ENCODE data around the gene PLAAT1. TPM values are rescaled to one million over a fixed set of nuclear protein-coding genes. Genes with fewer than 3 reads are reported as not detected.

The PLAAT1 gene
- polyA plus RNA-seq, 4 donors, result 3.1 to 4.8 (median 3.4) TPM

GRCh38 chr3:193250492-193250891, 9.5 kb downstream of the PLAAT1 start:
- no peak for DNase-seq (ENCODE audit: low read depth in 4 of 4, low spot score in 2 of 4)

- no peak for DNase-seq (ENCODE audit: low read depth in 4 of 4, low spot score in 2 of 4)
These were observed 13.1 kb downstream of the PLAAT1 start for GRCh38 chr3:193253986-193254660.

GRCh38 chr3:193261970-193262369, 20.9 kb downstream of the PLAAT1 start:
- DNase-seq (ENCODE audit: low read depth in 4 of 4, low spot score in 2 of 4), result no peak

GRCh38 chr3:193262707-193263106, 21.7 kb downstream of the PLAAT1 start:
- DNase-seq (ENCODE audit: low read depth in 4 of 4, low spot score in 2 of 4), result no peak

DNA sequence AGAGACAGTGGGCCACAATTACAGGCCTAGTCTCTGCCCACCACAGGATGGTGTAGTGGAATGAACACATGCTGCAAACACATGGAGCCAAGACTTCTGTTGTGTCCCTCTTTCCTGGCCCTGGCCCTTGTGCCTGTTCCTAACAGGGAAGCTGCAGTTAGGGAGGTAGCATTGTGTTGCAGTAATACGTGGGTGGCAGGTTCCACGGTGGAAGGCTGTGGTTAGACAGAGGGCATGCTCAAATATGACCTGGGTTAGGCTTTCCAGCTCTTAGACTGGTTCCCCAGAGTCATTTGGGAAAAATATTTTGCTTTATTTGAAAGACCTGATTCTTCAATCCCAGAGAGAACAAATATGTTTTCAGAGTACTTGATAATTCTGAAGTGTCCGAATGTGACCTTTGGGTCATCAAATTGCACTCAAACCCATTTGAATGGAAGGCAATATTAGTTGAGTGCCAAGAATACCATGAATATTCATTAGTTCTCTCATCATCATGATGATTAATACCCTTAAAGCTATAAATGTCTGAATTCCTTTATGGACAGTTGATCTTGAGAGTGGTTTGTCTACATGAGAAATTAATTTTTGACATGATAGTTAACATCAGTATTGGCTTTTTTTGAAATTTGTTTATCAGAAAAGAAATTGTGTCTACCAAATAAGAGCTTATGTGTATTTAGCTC, 28.5 kb downstream of the PLAAT1 start:
- DNase-seq (ENCODE audit: low read depth in 4 of 4, low spot score in 2 of 4), result no peak

- DNase-seq (ENCODE audit: low read depth in 4 of 4, low spot score in 2 of 4), result no peak
These were observed 29.4 kb downstream of the PLAAT1 start for GRCh38 chr3:193270451-193270850.

- no peak for DNase-seq (ENCODE audit: low read depth in 4 of 4, low spot score in 2 of 4)
These were observed 30.2 kb downstream of the PLAAT1 start for GRCh38 chr3:193271101-193271840.

DNA sequence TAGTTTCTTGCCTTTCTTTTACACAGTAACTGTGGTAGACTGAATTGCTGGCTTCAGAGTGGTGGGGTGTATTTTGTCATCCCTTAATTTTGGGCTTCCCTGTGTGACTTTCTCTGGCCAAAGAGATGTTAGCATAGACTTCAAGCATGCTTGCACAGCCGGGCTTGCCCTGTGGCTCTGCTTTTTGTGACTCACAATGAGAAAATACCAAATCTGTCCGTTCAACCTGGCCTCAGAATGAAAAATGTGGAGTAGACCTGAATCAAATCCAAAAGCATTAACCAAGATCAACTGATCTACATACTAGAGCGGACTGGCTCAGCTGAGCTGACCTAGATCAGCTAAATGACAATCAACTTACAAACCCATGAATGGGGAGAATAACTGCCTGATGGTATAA, 51.4 kb downstream of the PLAAT1 start:
- no peak for DNase-seq (ENCODE audit: low read depth in 4 of 4, low spot score in 2 of 4)

- DNase-seq (ENCODE audit: low read depth in 4 of 4, low spot score in 2 of 4), result no peak
These were observed 55.0 kb downstream of the PLAAT1 start for GRCh38 chr3:193295985-193296384.

- no peak for DNase-seq (ENCODE audit: low read depth in 4 of 4, low spot score in 2 of 4)
These were observed 56.4 kb downstream of the PLAAT1 start for GRCh38 chr3:193297421-193297820.

DNA sequence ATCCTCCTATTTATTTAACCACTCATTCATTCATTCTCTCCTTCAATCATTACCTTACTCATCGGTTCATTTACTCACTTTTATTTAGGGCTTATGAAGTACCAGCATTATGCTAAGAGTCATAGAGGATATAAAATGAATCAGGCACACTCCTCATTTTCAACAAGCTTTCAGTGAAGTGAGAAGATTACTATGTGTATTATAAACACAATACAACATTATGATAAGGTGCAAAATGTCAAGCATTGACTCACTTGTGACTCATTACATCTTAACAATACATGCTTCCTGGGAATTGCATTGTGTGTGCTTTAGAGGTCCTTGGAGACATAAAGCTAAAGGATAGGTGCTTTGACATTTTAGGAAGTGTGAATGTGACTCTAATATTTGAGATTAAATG, 60.4 kb downstream of the PLAAT1 start:
- DNase-seq (ENCODE audit: low read depth in 4 of 4, low spot score in 2 of 4), result no peak

DNA sequence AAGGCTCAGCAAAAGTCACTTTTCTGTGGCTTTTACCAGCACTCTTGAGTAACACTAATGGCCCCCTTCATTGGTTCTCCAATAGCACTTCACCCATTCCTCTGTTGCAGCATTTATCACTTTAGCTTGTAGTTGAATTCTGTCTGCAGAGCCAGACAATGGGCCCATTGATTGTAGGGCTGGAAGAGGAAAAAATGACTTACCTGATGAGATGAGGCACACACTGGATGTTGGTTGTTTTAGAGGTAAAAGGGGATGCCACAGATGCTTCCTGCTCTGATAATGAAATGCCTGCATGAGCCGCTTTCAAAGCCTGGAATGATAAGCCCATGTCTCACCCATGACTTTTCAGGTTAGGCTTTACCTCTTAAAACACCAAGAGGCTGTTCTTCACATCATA, 64.3 kb downstream of the PLAAT1 start:
- DNase-seq (ENCODE audit: low read depth in 4 of 4, low spot score in 2 of 4), result no peak

DNA sequence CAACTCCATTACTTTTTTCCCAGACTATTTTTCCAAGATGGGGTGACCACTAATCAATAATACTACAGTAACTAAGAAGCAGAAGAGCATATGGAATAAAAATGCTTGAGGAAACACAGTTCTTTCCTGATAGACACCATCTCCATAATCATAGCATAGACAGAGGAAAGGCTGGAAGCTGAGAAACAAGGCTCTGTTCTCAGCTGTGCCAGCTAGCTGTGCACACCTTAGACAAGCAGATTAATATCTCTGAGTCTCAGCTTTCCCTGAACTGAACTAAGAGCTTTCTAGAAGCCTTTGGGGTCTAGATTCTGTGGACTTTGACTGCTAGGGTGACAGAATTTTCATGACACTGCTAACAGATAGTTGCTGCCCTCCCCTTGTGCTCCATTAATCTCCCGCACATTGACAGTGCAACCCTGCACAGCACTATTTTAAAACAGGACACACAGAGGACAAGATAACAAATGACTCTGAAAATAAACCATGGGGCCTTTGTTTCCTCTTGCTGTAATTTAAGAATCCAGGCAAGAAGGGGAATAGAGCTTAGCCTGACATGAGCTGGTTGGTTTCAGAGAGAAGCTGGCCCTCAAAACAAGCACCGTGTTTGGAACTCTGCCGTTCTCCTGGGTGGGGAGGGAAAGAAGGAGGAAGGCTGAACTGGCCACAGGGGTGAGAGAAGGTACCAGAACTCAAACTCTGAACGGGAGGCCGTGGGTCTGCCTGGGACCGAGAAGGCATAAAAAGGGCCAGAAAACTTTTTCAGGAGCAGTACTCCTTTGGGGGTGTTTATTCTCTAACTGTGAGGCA, 70.1 kb downstream of the PLAAT1 start:
- peak in 3 of 4 donors; percentile 35 to 39 (median 38) for DNase-seq (ENCODE audit: low read depth in 4 of 4, low spot score in 2 of 4)

GRCh38 chr3:193313061-193313958, 72.3 kb downstream of the PLAAT1 start:
- DNase-seq (ENCODE audit: low read depth in 4 of 4, low spot score in 2 of 4), result no peak

- DNase-seq (ENCODE audit: low read depth in 4 of 4, low spot score in 2 of 4), result no peak
These were observed 73.1 kb downstream of the PLAAT1 start for GRCh38 chr3:193314161-193314560.

DNA sequence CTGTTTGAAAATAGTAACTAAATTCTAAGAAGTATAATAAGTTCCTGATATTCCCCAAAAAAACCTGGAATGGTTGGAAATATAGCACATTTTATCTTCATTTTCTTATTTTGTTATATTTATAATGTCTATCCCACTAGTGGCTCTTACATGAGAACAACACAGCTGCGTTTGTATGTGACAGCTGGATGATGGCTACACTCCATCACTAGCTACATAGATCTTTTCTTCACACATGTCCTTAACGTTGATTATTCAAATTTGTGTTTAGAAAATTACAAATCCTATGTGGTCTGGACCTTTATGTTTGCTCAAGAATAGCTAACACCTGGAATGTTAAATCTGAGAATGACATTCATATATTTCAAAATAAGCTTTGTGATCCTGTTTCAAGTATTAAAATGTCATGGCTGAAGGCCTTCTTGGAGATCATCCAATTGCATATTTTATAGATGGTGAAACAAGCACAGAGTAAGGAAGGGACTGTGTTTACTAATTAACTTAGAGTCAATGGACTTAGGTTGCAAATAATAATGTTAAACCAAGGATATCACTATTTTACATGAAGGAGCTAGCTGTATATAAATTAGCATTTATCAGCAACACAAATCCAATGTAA, 76.8 kb downstream of the PLAAT1 start:
- no peak for DNase-seq (ENCODE audit: low read depth in 4 of 4, low spot score in 2 of 4)
